HG02852 (cell line): ENCODE results near the gene VPS13D.

Source experiments
- ATAC-seq: cut with Tn5 transposase; IDR thresholded peaks from one replicate; pipeline ENCODE4 v1.9.1; 2021; ENCODE audit warnings: mild to moderate bottlenecking, moderate library complexity; ENCODE audit not compliant: unreplicated experiment

The VPS13D gene

DNA sequence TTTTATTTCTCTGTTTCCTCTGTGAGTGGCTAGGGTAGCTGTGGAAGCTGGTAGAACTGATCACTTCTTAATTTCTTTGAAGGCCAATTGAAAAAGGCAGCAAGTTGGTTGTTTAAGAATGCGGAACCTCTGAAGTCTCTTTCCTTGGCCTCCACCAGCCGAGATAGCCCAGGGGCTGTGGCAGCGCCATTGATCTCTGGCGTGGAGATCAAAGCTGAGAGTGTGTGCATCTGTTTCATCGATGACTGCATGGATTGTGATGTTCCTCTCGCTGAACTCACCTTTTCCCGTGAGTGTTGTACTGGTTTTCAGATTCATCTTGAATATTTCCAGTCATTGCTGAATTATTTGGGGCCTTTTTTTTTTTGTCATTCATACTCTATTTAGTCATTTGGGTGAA, 97.7 kb downstream of the VPS13D start:
- ATAC-seq, result no peak

DNA sequence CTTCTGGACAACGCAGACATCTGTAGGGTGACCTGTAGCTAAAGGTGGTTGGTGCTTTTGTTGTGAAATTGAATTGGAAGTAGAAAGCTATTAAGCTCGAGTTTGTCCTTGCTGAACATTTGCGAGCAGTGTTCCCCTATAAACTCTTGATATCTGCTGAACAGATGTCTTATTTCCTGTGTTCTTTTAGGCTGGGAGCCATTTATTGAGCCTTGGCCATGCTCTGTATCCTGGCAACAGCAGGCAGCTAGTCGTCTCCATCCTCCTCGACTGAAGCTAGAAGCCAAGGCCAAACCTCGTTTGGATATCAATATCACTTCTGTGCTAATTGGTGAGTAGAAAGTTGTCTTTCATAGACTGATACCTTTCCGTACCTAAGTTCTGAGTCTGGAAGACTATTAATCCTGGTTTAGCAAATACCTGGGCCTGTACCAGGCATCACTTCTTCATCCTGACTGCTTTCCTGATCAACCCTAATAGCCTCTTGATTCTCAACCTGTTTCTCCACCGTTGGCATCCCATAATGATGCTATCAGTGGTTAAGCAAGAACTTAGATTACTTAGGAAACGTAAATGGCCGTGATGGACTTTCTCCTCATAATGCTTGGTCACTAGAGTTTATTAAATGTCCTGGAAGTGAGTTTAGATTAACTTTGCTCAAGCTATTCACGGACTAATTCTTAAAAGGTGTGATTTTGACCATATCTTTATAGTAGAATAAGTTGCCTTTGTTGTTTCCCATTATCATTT, 103.4 kb downstream of the VPS13D start:
- no peak for ATAC-seq

DNA sequence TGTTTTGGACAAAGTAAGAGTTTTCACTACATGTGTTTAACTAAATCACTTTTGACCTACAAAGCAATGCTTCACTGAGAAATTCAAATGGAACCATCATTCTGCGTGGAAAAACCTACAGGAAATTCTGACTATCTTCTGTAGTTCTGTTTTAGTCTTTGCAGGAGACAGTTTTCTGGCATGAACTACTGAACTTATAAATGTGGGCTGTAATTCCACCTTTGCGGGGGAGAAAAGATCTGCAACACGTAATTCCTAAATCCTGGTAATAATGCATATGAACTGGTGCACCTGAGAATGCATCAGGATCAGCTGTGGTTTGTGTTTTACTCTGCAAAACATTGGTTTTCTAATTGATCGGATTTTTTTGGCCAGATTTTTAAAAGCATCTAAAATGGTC, 106.0 kb downstream of the VPS13D start:
- ATAC-seq, result no peak

DNA sequence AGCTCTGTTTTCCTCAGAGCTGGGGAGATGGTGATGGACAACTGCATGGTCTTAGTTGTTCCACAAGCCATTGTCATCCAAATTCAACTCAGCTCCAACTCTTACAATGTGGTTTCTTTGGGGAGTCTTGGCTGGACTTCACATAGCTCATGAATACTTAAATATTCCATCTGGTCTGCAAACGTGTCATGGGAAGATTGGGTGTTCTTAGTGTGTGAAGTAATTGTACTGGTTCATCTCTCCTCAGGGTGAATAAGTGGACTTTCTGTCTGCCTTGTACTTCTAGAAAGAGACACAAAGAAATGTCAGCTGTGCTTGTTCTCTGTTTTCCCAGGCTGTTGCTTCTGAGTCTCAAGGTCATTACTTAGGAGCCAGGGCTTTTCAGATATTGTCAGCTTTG, 106.6 kb downstream of the VPS13D start:
- ATAC-seq, result no peak

DNA sequence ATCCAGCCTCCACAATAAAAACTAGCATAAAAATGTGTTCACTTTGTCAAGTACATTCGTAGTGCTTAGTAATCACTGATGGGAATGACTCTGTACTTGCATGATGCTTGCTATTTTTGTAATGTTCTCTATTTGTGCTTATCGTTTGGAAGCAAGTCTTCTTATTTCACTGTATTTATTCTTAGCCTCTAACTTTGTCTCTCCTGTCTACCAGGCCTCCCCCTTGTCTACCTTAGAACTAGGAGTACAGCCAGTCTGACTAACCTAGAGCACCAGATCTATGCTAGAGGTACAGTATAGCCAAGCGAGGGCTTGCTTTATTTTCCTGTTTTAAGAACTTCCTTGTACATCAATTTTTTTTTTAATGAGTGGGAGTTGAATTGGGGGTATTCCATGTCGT, 108.2 kb downstream of the VPS13D start:
- ATAC-seq, result no peak

DNA sequence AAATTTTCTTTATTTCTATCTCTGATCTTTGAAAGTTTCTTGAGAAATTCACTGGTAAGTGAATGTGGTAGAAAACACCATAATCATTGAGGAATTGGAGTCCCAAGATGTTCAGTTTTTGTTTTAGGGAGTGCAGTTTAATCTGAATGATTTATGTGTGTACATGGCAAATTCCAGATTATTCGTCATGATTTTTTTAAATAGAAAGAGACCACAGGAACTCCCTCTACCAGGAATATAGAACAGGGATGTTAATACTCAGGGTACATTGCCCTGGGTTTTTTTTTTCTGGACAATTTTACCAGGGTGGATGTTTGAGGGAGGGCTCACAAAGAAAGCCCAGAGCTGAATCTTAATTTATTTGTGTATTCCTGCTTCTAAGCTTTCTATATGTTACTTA, 109.0 kb downstream of the VPS13D start:
- ATAC-seq, result no peak

DNA sequence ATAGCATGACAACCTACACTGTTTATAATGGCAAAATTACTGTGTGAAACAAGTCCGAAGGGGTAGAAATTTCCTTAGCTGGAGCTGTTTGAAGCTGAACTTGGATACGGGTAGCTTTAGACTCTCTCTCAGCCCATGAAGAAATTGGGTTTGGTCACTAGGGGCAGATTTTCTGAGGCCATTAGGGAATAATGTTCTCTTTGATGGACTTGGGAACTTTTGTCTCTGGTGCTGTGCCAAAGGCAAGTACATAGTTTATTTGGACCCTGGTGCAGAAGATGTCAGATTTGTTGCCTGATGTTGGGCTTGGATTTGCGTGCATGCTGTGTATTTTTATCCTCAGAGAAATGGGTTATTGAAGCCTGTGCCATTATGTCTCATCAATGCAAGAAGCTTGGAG, 109.6 kb downstream of the VPS13D start:
- no peak for ATAC-seq

DNA sequence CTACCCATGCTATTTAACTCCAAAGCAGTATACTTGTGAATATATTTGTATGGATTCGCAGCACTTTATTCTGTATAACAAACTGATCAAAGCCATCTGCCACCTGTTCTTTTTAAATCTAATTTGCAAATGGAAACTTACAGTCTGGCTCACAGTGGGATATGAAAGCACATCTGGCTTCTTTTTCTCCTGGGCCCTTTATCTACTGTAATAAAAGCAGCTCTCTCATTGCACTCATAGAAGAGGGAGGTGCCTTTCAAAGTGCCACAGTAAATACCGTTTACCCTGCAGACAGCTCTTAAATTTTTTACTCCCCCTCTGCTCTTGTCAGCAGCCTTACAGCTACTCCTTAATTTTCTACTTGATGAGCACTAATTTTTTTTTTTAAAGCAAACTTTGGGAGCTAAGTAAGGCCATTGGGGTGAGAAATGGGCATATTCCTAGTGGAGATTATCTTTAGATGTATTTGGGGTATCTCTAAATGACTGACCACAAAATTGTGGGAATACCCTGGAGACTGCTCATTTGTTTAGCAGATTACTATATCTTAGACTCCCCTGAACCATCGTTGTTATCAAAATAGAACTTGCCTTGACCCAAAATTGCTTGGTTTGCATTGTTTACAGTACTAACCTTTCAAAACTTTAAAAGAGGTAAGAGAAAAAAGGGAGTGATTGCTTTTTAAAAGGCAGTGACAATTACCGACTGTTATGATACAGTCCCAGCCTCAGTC, 110.1 kb downstream of the VPS13D start:
- ATAC-seq, result no peak

DNA sequence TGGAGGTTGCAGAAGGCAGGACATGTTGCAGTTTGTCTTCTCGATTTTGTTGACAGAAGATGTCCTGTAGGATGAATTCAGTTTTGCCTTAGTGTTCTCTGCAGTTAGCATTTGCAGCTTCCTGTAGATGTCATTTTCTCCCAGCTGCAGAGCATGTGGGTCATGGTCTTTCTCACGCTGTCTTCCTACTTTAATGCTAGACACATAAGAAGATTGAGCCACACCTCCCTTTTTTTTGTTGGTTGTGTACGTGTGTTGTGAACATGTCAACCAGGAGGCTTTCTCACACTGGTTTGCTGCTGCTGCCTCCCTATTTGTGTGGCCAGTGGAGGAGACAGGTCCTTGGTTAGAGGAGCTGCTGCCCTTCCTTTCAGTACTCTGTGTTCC, 110.7 kb downstream of the VPS13D start:
- ATAC-seq, result no peak

DNA sequence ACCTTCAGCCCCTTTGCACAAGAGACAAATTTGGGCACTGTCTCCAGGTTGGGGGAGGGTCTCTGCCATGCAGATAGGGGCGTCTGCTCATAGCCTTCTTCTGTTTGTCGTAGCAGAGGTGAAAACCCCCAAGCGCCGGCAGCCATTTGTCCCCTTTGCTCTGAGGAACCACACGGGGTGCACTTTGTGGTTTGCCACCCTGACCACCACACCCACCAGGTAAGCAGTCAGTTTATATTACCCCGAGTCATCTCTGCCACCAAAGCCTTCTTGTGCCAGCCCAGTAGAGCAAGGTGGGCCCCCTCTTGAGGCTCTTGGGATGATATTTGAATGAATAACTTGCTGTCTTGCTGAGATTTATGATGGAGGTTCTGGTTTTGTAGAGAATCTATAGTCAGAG, 111.8 kb downstream of the VPS13D start:
- no peak for ATAC-seq

DNA sequence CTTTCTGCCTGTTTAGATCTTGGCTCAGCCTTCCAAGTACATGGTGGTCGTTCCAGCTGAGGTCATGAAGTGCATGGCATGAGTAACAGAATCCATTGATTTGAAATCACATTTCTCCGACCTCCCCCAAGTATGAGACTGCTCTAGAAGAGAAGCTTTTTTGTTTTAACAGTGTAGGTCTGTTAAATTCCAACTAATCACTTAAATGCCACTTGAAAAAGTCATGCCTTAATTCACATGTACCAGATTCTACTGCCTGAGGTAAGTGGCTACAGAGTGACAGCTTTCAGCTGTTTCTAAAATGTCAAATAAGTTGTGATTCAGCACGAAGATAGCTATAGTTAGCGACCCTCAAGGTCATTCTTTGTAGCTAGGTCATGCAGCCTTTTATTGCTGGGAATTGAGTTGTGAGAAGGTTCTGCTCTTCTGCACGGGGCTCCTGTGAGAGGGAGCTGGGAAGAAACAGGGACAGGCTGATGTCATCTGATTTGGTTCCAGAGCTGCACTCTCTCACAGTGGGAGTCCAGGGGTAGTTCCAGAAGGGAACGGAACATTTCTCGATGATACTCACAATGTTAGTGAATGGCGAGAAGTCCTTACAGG, 112.7 kb downstream of the VPS13D start:
- no peak for ATAC-seq

DNA sequence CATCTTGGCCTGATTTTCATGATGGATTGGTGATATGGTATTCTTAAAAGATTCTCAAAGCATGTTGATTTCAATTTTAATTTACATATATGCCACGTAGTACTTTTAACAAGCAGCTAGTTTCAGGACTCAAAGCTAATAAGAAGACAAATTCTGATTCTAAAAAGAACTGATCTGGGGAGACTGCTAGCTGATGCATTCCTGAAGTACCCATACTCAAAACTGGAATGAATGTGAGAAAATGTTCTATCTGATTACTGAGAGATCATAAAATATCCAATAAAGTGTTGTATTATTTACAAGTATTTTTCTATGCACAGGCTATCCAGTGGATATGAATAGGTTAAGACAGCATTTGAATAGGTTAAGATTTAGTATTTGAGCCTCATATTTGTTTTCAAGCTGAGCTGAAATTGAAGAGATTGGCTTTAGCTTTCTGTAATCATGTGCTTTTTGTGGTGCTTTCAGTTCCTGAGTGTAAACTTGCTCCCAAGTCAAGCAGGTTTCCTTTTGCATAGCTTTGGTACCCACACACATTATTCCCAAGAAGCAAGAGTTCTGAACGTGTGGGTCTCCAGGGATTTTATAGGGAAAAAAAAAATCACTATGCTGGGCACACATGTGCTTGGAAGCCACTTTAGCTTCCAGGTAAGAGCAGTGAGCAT, 114.1 kb downstream of the VPS13D start:
- ATAC-seq, result no peak

DNA sequence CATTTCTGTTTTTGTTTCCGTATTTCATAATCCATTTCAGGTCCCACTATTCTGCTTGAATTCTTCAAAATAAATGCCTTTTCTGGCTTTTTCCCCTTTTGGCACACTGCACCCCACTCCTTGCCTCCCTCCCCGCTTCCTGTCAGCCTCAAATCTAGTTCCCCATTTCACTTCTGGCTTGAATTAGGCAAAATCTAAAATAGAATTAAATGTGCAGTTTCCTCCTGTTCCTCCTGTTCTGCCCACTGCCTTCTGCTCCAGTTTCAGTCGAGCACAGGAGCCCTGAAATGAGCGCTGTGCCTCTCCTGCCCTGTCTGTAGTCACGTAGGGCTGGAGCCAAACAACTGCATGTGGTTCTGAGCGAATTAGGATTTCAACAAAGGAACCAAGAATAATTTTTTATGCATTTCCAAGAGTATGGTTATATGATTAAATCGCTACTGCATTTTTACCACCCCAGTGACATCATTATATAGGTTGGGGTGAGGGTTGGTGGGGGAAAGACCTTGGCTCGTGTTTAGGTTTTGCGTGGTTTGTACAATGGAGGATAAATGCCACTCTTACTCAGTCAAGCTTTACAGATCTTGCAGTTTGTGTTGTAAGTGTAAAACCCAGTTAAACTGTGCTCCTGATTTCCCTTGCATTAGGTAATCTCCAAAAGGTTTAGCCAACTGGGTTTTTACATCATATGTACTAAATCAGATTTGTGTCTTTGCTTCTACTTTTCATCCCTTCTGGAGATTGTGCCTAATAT, 114.9 kb downstream of the VPS13D start:
- no peak for ATAC-seq

DNA sequence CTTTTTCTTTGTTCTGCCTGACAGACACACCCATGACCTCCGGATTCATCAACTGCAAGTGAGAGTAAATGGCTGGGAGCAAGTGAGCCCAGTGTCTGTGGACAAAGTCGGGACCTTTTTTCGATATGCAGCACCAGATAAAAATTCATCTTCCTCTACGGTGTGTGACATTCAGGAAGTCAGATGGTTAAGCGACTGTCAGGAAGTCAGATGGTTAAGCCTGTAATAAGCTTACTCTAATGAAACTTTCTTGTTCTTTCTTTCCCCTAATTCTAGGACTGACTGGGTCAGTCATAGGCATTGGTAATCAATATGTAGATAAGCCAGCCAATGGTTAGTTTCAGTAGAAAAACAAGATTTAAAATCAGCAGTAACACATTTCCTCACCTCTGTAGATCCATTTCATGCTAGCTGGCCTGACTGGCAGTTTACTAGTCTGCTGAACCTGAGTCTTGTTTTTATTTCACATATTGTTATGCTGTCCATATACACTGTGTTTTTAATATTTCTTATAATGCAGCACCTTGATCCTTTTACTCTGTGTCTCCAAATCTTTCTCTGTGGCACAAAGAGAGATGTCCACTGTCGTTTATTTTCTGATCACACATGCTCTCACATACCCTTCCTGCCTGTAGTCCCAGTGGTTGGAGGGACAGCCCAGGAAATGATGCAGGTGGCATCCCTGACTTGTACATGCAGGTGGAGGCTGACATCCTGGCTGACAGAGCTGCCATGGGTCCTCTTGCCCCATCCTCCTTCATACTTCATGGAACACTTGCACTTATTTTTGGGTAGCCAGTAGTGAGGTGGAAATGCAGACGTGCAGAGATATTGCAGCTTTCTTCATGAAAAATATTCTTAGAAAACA, 115.8 kb downstream of the VPS13D start:
- no peak for ATAC-seq

DNA sequence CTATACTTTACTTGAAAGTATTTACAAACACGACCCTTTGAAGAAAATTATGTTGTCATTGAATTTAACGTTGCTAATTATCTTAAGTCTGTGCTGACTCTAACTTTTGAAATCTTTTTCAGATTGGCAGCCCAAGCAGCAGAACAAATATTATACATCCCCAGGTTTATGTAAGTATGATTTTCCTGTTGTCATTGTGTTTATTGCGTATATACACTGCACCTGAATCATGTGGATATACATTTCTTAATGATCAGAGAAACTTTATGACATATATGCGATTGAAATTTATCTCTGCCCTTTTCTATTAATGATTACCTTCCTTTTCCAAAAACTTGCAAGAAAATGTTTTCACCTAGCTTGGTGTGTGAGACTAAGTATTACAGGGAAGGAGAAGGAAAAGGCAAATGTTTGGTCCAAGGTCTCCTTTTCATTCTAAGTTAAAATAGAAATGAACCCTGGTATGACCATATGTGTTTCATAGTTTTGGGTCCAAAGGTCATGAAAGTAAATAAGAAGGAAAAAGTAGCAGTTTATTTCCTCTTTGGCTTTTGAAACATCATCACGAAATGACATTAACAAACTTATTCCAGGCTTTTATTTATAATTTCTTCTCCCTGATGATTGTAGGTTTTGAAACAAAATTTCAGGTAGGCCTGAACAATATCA, 116.8 kb downstream of the VPS13D start:
- ATAC-seq, result no peak

DNA sequence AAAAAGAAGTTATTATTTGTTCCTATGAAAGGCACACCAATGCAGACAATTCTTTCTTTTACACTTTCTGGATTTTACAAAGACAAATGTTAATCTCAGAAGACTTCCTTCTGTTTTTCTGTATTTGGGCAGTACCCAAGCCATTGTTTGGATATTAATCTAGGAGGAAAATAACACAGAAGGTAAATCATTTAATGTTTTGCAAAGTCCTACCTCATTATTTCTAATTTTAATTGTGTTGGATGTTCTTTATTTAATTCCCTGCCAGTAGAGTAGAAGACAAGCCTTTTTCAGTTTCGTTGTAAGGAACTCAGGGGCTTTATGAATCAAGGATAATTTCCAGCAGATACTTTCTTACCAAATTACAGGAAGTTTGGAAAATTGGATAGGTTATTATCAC, 118.3 kb downstream of the VPS13D start:
- no peak for ATAC-seq

DNA sequence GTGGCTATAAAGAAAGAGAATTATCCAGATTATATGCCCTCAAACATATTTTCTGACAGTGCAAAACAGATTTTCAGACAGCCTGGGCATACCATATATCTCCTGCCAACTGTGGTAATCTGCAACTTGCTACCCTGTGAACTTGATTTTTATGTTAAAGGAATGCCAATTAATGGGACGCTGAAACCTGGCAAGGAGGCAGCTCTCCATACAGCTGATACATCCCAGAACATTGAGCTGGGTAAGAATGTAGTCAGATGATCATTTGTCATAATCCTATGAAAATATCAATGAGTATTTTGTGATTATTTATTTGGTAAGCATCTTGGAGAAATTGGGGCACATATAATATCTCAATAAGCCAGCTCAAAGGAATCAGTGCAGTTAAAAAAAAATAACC, 124.2 kb downstream of the VPS13D start:
- ATAC-seq, result no peak

DNA sequence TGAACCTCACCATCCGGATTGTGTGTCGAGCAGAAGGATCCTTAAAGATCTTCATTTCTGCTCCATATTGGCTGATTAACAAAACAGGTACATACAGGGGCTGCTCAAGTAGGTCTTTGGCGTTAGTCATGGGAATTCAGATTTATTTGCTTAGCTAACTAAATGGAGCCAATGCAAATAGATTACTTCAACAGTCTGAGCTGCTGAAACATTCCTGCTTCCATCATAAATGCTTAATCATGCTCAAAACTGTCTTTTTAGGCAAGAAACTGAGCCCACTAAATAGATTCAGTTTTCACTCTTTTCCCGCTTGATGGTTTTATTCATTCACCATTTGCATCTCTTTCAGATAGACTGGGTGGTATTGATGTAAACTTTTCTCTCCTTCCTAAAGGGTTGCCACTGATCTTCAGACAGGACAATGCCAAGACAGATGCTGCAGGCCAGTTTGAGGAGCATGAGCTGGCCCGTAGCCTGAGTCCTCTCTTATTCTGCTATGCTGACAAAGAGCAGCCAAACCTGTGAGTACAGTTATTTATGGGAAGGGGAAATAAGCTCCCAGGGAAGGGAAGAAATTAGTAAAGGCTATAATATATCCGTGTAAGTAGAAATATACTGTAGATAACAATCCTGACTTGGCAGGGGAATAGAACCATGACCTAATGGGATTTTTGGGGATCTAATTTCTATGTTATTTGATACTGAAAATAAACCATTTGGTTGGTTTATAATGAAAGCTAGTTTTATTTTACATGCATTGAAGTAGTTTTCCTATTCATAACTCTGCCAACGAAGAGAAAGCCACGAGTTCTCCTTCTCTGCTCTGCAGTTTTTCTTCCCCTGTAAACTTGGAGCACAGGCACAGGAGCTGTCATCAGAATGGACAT, 126.4 kb downstream of the VPS13D start:
- ATAC-seq, result no peak

DNA sequence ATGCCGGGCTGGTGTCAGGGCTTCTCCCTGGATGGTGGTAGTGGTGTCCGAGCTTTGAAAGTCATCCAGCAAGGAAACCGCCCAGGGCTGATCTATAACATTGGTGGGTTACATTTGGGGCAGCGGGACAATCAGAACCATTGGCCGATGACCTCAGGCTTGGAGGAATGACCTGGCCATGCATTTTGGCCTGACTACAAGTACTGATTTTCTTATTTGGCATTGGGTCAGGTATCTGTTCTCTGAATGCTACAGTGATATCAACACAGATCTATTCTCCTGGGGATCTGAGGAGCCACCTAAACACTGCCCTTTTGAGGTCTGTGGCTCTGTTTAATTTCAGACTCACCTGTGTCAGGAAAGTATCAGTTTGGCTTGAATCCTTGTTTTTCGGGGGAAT, 128.7 kb downstream of the VPS13D start:
- ATAC-seq, result no peak
